Activated T-cell treated with anti-CD3 and anti-CD28 coated beads, Interleukin-2, amount 50 U/mL, for 24 hours (primary cell): Measurements from ENCODE around the gene ALS2CL.
"Not testable (repeated sequence)": the region's sequence is repeated elsewhere in the genome, so short reads cannot be mapped to it uniquely, and the experiment has no call there.

Source experiments
- DNase-seq: peaks from one replicate; pipeline ENCODE4 v3.0.0-alpha.2; 2020
- H3K27ac Mint-ChIP-seq: 2 replicates; pipeline ENCODE4 v1.8.0; 2020; ENCODE audit warnings: mild to moderate bottlenecking, mixed read lengths
- H3K27me3 Mint-ChIP-seq: 2 replicates; pipeline ENCODE4 v1.8.0; 2020; ENCODE audit warnings: mixed read lengths
- H3K36me3 Mint-ChIP-seq: 2 replicates; pipeline ENCODE4 v1.8.0; 2020; ENCODE audit warnings: low read depth, mixed read lengths
- H3K4me1 Mint-ChIP-seq: 2 replicates; pipeline ENCODE4 v1.8.0; 2020; ENCODE audit warnings: low read depth, mixed read lengths
- H3K4me3 Mint-ChIP-seq: 2 replicates; pipeline ENCODE4 v1.8.0; 2020; ENCODE audit warnings: mild to moderate bottlenecking, moderate library complexity, mixed read lengths
- H3K9me3 Mint-ChIP-seq: 2 replicates; pipeline ENCODE4 v1.8.0; 2020; ENCODE audit warnings: mixed read lengths

ALS2CL gene

DNA sequence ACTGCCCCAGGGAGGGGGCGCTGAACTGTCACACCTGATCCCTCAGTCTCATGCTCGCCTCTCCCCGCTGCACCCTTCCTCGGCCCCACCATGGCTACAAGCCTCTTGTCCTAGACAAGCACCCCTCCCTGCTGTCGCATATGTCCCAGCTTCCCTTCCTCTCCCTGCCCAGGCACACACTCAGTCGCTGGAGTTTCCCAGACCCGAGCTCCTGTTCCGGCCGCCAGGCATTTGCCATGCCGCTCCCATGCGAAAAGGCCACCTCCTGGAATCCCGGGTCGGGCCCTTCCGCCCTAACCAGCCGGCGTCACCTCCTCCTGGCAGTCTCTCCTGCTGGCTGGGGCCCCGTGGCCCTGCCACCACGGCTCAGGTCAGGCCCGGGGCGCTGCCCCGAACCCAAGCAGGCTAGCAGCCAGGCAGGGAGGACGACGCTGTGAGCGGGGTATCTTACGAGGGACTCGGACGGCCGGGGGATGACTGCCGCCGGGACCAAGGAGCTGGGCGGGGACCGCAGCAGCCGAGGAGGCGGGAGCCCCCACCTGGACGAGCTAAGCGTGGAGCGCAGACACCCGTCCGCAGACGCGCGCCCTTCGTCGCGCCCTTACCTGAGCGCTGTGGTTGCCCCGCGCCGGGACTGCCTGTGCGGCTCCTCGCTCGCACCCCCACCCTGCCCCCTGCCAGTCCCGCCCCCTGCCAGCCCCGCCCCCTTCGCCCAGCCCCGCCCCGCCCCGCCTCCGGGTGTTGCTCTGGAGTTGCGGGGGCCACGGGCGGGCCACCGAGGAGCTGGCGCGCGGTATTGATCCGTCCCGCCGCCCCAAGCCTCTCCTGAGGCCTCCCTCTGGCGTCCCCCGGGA, at the start of gene ALS2CL:
Gene ALS2CL, minus strand, starts transcription at position 642 of the 854 bp plus-strand sequence. CDS start 4,239 bp downstream, outside the sequence.
- Mint-ChIP-seq H3K36me3 (no peaks in the 10 kb centered on the region), H3K4me1 (peaks cover 45% of the 10 kb centered on the region), H3K27ac (no peak within 1 kb of the TSS), H3K27me3 (no peaks in the 10 kb centered on the region), H3K9me3 (no peaks in the 10 kb centered on the region), H3K4me3 (peak within 1 kb of the TSS; percentile 76)
- peak; percentile 84 for DNase-seq

- DNase-seq, result no peak
- H3K27me3 Mint-ChIP-seq, result no peaks in the 10 kb centered on the region
- H3K9me3 Mint-ChIP-seq, result no peaks in the 10 kb centered on the region
- H3K27ac Mint-ChIP-seq, result no peak overlapping the region
- no peaks in the 10 kb centered on the region for H3K4me1 Mint-ChIP-seq
- no peak overlapping the region for H3K4me3 Mint-ChIP-seq
- H3K36me3 Mint-ChIP-seq, result no peaks in the 10 kb centered on the region
Observed at GRCh38 chr3:46742992-46743585, 49.6 kb upstream of the ALS2CL start.

DNA sequence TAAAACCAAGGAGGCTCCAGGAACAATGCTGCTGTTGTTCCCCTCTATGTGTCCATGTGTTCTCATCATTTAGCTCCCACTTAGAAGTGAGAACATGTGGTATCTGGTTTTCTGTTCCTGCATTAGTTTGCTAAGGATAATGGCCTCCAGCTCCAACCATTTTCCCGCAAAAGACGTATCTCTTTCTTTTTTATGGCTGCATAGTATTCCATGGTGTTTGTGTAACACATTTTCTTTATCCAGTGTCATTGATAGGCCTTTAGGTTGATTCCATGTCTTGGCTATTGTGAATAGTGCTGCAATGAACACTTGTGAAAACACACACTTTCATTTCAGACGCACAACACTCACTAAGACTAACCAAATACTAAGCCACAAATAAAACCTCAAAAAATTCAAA, 46.1 kb upstream of the ALS2CL start:
- DNase-seq, H3K9me3 Mint-ChIP-seq, H3K27ac Mint-ChIP-seq, H3K36me3 Mint-ChIP-seq, H3K27me3 Mint-ChIP-seq, H3K4me3 Mint-ChIP-seq, H3K4me1 Mint-ChIP-seq: not testable (repeated sequence)

GRCh38 chr3:46737329-46737731, 43.9 kb upstream of the ALS2CL start:
- Mint-ChIP-seq H3K9me3 (no peaks in the 10 kb centered on the region), H3K27me3 (peaks cover 5% of the 10 kb centered on the region), H3K27ac (no peak overlapping the region), H3K36me3 (no peaks in the 10 kb centered on the region), H3K4me3 (no peak overlapping the region), H3K4me1 (no peaks in the 10 kb centered on the region)
- no peak for DNase-seq

GRCh38 chr3:46736006-46736872, 42.8 kb upstream of the ALS2CL start:
- no peak overlapping the region for H3K27ac Mint-ChIP-seq
- H3K9me3 Mint-ChIP-seq, result no peaks in the 10 kb centered on the region
- H3K36me3 Mint-ChIP-seq, result no peaks in the 10 kb centered on the region
- peaks cover 7% of the 10 kb centered on the region for H3K27me3 Mint-ChIP-seq
- no peaks in the 10 kb centered on the region for H3K4me1 Mint-ChIP-seq
- DNase-seq, result no peak
- no peak overlapping the region for H3K4me3 Mint-ChIP-seq

- Mint-ChIP-seq H3K27ac (no peak overlapping the region), H3K4me1 (no peaks in the 10 kb centered on the region), H3K27me3 (peaks cover 7% of the 10 kb centered on the region), H3K9me3 (no peaks in the 10 kb centered on the region), H3K4me3 (no peak overlapping the region), H3K36me3 (no peaks in the 10 kb centered on the region)
- DNase-seq, result no peak
Observed at GRCh38 chr3:46734773-46735172, 41.3 kb upstream of the ALS2CL start.

- no peak overlapping the region for H3K4me3 Mint-ChIP-seq
Observed at GRCh38 chr3:46733026-46733800, 39.7 kb upstream of the ALS2CL start.

DNA sequence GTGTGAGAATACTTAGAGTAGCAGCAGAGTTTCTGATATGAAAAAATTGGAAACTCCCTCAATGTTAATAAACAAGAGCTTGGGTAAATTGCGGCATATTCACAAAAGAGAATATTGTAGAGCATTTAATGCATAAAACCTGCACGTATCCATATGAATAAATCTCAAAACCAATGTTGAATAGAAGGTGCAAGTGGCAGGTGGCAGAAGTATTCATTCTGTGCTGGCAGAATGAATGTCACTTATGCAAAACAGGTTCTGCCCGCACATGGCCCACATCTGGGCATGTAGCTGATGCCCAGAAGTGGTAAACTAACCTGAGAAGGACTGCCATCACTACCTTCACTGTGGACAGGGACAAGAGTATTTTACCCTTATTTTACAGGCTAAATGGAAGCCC, 38.3 kb upstream of the ALS2CL start:
- Mint-ChIP-seq H3K27me3 (peaks cover 16% of the 10 kb centered on the region), H3K4me3 (no peak overlapping the region), H3K4me1 (no peaks in the 10 kb centered on the region), H3K27ac (no peak overlapping the region), H3K36me3 (no peaks in the 10 kb centered on the region), H3K9me3 (no peaks in the 10 kb centered on the region)
- DNase-seq, result no peak

More at GRCh38 chr3:46733026-46733800, 39.7 kb upstream of the ALS2CL start:
- H3K27ac Mint-ChIP-seq, result no peak overlapping the region
- H3K36me3 Mint-ChIP-seq, result no peaks in the 10 kb centered on the region
- peaks cover 12% of the 10 kb centered on the region for H3K27me3 Mint-ChIP-seq
- no peak for DNase-seq
- H3K4me1 Mint-ChIP-seq, result no peaks in the 10 kb centered on the region
- H3K9me3 Mint-ChIP-seq, result no peaks in the 10 kb centered on the region

- no peak overlapping the region for H3K27ac Mint-ChIP-seq
- H3K27me3 Mint-ChIP-seq, result peaks cover 19% of the 10 kb centered on the region
- H3K4me3 Mint-ChIP-seq, result no peak overlapping the region
- DNase-seq, result no peak
- no peaks in the 10 kb centered on the region for H3K9me3 Mint-ChIP-seq
- H3K4me1 Mint-ChIP-seq, result no peaks in the 10 kb centered on the region
- no peaks in the 10 kb centered on the region for H3K36me3 Mint-ChIP-seq
Observed at GRCh38 chr3:46730819-46731218, 37.3 kb upstream of the ALS2CL start.

GRCh38 chr3:46729038-46729437, 35.6 kb upstream of the ALS2CL start:
- H3K4me3 Mint-ChIP-seq, result no peak overlapping the region
- H3K4me1 Mint-ChIP-seq, result peaks cover 3% of the 10 kb centered on the region
- DNase-seq, result no peak

DNA sequence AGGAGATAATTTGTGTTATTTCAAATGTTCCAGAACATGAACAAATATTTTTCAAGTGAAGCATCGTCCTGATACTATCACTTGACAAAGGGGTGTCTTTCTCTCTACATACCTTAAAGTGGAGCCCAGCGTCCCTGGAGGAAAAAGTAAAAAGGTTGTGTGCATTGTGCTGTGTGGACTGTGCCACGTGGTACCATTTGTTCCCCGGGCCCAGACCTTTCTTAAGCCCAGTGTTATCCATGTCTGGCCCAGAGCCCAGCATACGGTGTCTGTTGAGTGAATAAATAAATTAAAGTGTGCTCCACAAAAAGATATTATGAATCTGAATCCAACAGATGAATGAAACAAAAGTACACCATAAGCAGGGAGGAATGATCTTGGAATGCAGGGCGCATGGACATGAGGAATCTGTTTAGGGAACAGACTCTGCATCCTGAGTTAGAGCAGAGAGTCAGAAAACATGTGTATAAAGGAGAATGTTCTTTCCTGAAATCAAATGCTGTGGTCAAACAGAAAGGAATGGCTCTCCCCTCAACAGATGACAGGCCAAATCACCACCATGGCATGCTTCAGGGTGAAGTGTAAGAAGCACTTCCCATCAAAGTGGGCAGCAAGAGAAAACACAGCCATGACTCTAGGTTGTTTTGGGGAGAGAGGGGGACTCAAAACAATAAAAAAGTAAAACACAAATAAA, 32.3 kb upstream of the ALS2CL start:
- Mint-ChIP-seq H3K27me3 (peaks cover 22% of the 10 kb centered on the region), H3K36me3 (no peaks in the 10 kb centered on the region), H3K4me3 (no peak overlapping the region), H3K27ac (no peak overlapping the region), H3K4me1 (peaks cover 7% of the 10 kb centered on the region), H3K9me3 (peaks cover 4% of the 10 kb centered on the region)
- no peak for DNase-seq

More at GRCh38 chr3:46729038-46729437, 35.6 kb upstream of the ALS2CL start:
- no peaks in the 10 kb centered on the region for H3K9me3 Mint-ChIP-seq
- H3K27me3 Mint-ChIP-seq, result peaks cover 20% of the 10 kb centered on the region
- no peak overlapping the region for H3K27ac Mint-ChIP-seq
- no peaks in the 10 kb centered on the region for H3K36me3 Mint-ChIP-seq

GRCh38 chr3:46724424-46724823, 30.9 kb upstream of the ALS2CL start:
- Mint-ChIP-seq H3K27ac (peak overlapping the region; percentile 4), H3K36me3 (no peaks in the 10 kb centered on the region), H3K27me3 (peaks cover 26% of the 10 kb centered on the region), H3K9me3 (peaks cover 4% of the 10 kb centered on the region), H3K4me3 (no peak overlapping the region), H3K4me1 (peaks cover 7% of the 10 kb centered on the region)
- no peak for DNase-seq

GRCh38 chr3:46722443-46722842, 29.0 kb upstream of the ALS2CL start:
- no peak for DNase-seq
- no peak overlapping the region for H3K27ac Mint-ChIP-seq
- no peak overlapping the region for H3K4me3 Mint-ChIP-seq
- no peaks in the 10 kb centered on the region for H3K36me3 Mint-ChIP-seq
- H3K9me3 Mint-ChIP-seq, result peaks cover 4% of the 10 kb centered on the region
- H3K27me3 Mint-ChIP-seq, result peaks cover 34% of the 10 kb centered on the region
- peaks cover 10% of the 10 kb centered on the region for H3K4me1 Mint-ChIP-seq
